Measurements from ENCODE around the gene PDE2A. TPM values are rescaled to one million over a fixed set of nuclear protein-coding genes. Genes with fewer than 3 reads are reported as not detected.

Gene PDE2A
- total RNA-seq, 1 donor from 2014 or later, result 4.0 TPM

- no peak for TF ChIP-seq CTCF (IDR thresholded peaks at IDR 0.05; ENCODE audit: unreplicated experiment)
- H3K4me1 Mint-ChIP-seq (ENCODE audit: low read depth), result no peaks in the 10 kb centered on the region
- no peak overlapping the region for H3K4me3 Mint-ChIP-seq (ENCODE audit: low read depth)
- DNase-seq (ENCODE audit: low spot score, unreplicated experiment), result no peak
- no peak overlapping the region for H3K27ac Mint-ChIP-seq
- H3K36me3 Mint-ChIP-seq (ENCODE audit: insufficient read depth), result no peaks in the 10 kb centered on the region
- peaks cover 34% of the 10 kb centered on the region for H3K27me3 Mint-ChIP-seq
- H3K9me3 Mint-ChIP-seq (ENCODE audit: low read depth), result no peaks in the 10 kb centered on the region
Measured at GRCh38 chr11:72541257-72541974, 132.8 kb downstream of the PDE2A start.

GRCh38 chr11:72537051-72537450, 137.2 kb downstream of the PDE2A start:
- peaks cover 23% of the 10 kb centered on the region for H3K27me3 Mint-ChIP-seq
- no peak overlapping the region for H3K27ac Mint-ChIP-seq
- no peak for TF ChIP-seq CTCF (IDR thresholded peaks at IDR 0.05; ENCODE audit: unreplicated experiment)
- no peak overlapping the region for H3K4me3 Mint-ChIP-seq (ENCODE audit: low read depth)
- DNase-seq (ENCODE audit: low spot score, unreplicated experiment), result no peak
- H3K9me3 Mint-ChIP-seq (ENCODE audit: low read depth), result peaks cover 8% of the 10 kb centered on the region
- no peaks in the 10 kb centered on the region for H3K36me3 Mint-ChIP-seq (ENCODE audit: insufficient read depth)
- peaks cover 8% of the 10 kb centered on the region for H3K4me1 Mint-ChIP-seq (ENCODE audit: low read depth)

DNA sequence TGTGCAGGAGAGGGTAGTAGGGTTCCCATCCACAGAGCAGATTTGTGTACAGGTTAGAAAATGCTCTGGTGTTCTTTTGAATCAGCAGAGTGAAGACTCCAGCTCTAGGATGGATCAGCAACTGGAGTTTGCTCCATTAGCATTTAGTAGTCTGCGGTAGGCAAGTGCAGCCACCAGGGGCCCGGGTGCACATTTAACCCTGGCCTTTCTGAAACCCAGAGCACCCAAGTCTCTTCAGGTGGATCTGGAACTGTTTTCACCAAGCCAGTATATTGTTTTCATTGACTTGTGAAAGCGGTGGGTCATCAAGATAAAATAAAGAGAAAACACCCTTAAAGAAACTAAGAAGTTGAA, 139.1 kb downstream of the PDE2A start:
- H3K27ac Mint-ChIP-seq, result peak overlapping the region; percentile 19

GRCh38 chr11:72534371-72535193, 139.6 kb downstream of the PDE2A start:
- TF ChIP-seq CTCF (IDR thresholded peaks at IDR 0.05; ENCODE audit: unreplicated experiment), result no peak
- peak overlapping the region; percentile 19 for H3K27ac Mint-ChIP-seq
- H3K27me3 Mint-ChIP-seq, result peaks cover 15% of the 10 kb centered on the region
- H3K36me3 Mint-ChIP-seq (ENCODE audit: insufficient read depth), result no peaks in the 10 kb centered on the region
- peaks cover 9% of the 10 kb centered on the region for H3K9me3 Mint-ChIP-seq (ENCODE audit: low read depth)
- no peak for DNase-seq (ENCODE audit: low spot score, unreplicated experiment)
- H3K4me1 Mint-ChIP-seq (ENCODE audit: low read depth), result peaks cover 8% of the 10 kb centered on the region
- H3K4me3 Mint-ChIP-seq (ENCODE audit: low read depth), result no peak overlapping the region

More for the DNA sequence above, 139.1 kb downstream of the PDE2A start:
- no peaks in the 10 kb centered on the region for H3K36me3 Mint-ChIP-seq (ENCODE audit: insufficient read depth)
- no peak for DNase-seq (ENCODE audit: low spot score, unreplicated experiment)
- H3K4me1 Mint-ChIP-seq (ENCODE audit: low read depth), result peaks cover 8% of the 10 kb centered on the region
- peaks cover 19% of the 10 kb centered on the region for H3K27me3 Mint-ChIP-seq
- H3K9me3 Mint-ChIP-seq (ENCODE audit: low read depth), result peaks cover 9% of the 10 kb centered on the region
- no peak overlapping the region for H3K4me3 Mint-ChIP-seq (ENCODE audit: low read depth)
- TF ChIP-seq CTCF (IDR thresholded peaks at IDR 0.05; ENCODE audit: unreplicated experiment), result peak; percentile 41

DNA sequence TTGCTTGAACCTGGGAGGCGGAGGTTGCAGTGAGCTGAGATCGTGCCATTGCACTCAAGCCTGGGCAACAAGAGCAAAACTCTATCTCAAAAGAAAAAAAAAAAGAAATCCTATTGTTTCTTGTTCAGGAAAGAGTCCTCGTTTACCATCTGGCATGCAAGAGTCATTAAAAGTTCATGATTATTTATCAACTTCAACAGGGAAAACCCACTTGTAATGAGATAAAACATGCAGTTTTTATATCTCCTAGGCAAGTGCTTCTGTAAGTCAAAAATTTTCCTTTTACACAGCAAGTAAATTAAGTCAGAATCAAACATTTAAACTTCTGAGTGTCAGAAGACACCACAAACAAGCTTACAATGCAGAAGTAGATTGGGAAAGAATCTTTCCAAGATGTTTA, 145.2 kb downstream of the PDE2A start:
- TF ChIP-seq CTCF (IDR thresholded peaks at IDR 0.05; ENCODE audit: unreplicated experiment), result no peak
- no peak overlapping the region for H3K4me3 Mint-ChIP-seq (ENCODE audit: low read depth)
- no peaks in the 10 kb centered on the region for H3K36me3 Mint-ChIP-seq (ENCODE audit: insufficient read depth)
- peaks cover 2% of the 10 kb centered on the region for H3K27me3 Mint-ChIP-seq
- H3K9me3 Mint-ChIP-seq (ENCODE audit: low read depth), result peaks cover 9% of the 10 kb centered on the region
- no peak overlapping the region for H3K27ac Mint-ChIP-seq
- no peak for DNase-seq (ENCODE audit: low spot score, unreplicated experiment)
- H3K4me1 Mint-ChIP-seq (ENCODE audit: low read depth), result peaks cover 5% of the 10 kb centered on the region

All from progenitor cell of endocrine pancreas (in vitro differentiated cells).